ENCODE measurements around the gene MME. TPM values are rescaled to one million over a fixed set of nuclear protein-coding genes. Genes with fewer than 3 reads are reported as not detected.

Gene MME
- total RNA-seq, 1 experiment from 2014 or later: 0.52 TPM

DNA sequence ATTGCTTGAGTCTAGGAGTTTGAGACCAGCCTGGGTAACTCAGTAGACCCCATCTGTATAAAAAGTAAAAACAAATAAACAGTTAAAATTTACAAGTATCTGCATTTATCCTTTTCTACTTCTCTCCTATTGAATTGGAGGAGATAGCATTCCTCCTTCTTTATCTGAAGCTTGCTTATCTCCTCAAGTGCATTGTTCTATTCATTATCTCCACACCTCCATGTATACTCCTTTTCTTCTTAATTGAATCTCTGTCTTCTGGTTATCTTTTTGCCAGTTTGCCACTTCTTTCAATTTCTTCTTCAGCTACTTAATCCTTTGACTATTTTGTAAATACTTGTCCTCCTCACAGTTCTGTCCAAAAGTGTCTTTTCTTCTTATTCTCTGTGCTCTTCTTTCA is 124.7 kb downstream of the MME start:
- no TSS peak for BruUV-seq (replicated peaks)
- Mint-ChIP-seq H3K27ac (ENCODE audit: unreplicated experiment) (no peak overlapping the region), H3K9me3 (ENCODE audit: unreplicated experiment) (no peaks in the 10 kb centered on the region), H3K4me1 (ENCODE audit: low read depth, unreplicated experiment) (no peaks in the 10 kb centered on the region), H3K27me3 (ENCODE audit: insufficient read depth, unreplicated experiment) (peaks cover 3% of the 10 kb centered on the region), H3K36me3 (ENCODE audit: insufficient read depth, unreplicated experiment) (no peaks in the 10 kb centered on the region), H3K4me3 (ENCODE audit: unreplicated experiment) (no peak overlapping the region)
- H3K36me3 ChIP-seq (ENCODE audit: control insufficient read depth, insufficient read depth, low read length): no peaks in the 10 kb centered on the region
- TF ChIP-seq, protein P1, sequence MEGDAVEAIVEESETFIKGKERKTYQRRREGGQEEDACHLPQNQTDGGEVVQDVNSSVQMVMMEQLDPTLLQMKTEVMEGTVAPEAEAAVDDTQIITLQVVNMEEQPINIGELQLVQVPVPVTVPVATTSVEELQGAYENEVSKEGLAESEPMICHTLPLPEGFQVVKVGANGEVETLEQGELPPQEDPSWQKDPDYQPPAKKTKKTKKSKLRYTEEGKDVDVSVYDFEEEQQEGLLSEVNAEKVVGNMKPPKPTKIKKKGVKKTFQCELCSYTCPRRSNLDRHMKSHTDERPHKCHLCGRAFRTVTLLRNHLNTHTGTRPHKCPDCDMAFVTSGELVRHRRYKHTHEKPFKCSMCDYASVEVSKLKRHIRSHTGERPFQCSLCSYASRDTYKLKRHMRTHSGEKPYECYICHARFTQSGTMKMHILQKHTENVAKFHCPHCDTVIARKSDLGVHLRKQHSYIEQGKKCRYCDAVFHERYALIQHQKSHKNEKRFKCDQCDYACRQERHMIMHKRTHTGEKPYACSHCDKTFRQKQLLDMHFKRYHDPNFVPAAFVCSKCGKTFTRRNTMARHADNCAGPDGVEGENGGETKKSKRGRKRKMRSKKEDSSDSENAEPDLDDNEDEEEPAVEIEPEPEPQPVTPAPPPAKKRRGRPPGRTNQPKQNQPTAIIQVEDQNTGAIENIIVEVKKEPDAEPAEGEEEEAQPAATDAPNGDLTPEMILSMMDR (IDR thresholded peaks at IDR 0.05; ENCODE audit: insufficient read depth in 1 of 2, low read depth in 1 of 2, low read length in 1 of 2, severe bottlenecking in 1 of 2, unreplicated experiment in 1 of 2): no peak
- ChIA-PET POLR2A (no interaction called here), CTCF (no interaction called here)
- no peaks in the 10 kb centered on the region for H3K9me3 ChIP-seq
- no peak overlapping the region for H3K4me3 ChIP-seq (ENCODE audit: low read depth, low read length)
- H3K4me1 ChIP-seq: no peaks in the 10 kb centered on the region
- no peak for DNase-seq
- H3K27me3 ChIP-seq (replicated peaks; ENCODE audit: control insufficient read depth, insufficient read depth, low read length): no peaks in the 10 kb centered on the region
- intact Hi-C loops (cut with micrococcal nuclease; ENCODE audit: unreplicated experiment): no loop called here

DNA sequence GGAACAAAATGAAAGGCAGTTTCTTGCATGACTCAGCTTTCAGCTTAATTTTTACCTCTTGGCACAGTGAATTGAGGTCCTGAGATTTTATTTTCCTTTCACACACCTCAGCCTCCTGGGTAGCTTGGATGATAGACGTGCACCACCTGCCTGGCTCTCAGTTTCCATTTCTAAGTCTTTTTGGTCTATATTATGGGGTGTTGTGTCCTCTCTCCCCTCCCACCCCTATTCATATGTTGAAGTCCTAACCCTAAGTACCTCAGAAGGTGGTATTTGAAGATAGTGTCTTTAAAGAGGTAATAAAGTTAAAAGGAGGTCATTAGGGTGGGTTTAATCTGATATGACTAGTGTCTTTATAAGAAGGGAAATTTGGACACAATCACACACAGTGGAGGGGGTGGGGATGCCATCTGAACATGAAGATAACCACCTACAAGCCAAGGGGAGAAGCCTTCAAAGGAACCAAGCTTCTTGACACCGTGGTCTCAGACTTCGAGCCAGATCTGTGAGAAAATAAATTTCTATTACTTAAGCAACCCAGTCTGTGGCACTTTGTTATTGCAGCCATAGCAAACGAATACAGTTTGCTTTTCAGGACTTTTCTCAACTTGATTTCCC is 128.2 kb downstream of the MME start:
- H3K9me3 Mint-ChIP-seq (ENCODE audit: unreplicated experiment): no peaks in the 10 kb centered on the region
- POLR2A ChIA-PET: no interaction called here

DNA sequence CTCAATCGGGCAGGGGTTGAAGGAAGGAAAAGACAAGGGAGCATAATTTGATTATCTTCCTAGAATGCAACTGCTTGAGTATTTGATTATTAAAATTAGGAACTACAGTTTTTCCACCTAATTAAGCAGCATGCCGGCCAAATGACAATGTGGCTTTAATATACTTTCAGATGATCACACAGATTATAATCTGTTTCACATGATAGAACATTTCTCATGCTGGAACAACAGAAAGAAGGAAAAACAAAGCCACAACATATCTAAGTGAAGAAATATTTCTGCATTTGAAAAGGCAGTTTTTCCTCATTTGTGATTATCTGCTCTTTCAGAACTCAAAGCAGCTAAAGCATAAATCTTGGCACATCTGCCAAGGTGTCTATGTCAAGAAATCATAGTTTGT is 130.6 kb downstream of the MME start:
- DNase-seq: no peak
- CTCF ChIA-PET: no interaction called here
- no TSS peak for BruUV-seq (replicated peaks)
- H3K9me3 Mint-ChIP-seq (ENCODE audit: unreplicated experiment): no peaks in the 10 kb centered on the region
- H3K36me3 Mint-ChIP-seq (ENCODE audit: insufficient read depth, unreplicated experiment): no peaks in the 10 kb centered on the region
- TF ChIP-seq, protein P1 (IDR thresholded peaks at IDR 0.05; ENCODE audit: insufficient read depth in 1 of 2, low read depth in 1 of 2, low read length in 1 of 2, severe bottlenecking in 1 of 2, unreplicated experiment in 1 of 2): no peak
- no peaks in the 10 kb centered on the region for H3K4me1 ChIP-seq
- intact Hi-C loops (cut with micrococcal nuclease; ENCODE audit: unreplicated experiment): no loop called here
- no peaks in the 10 kb centered on the region for H3K27me3 Mint-ChIP-seq (ENCODE audit: insufficient read depth, unreplicated experiment)
- no peak overlapping the region for H3K4me3 ChIP-seq (ENCODE audit: low read depth, low read length)
- POLR2A ChIA-PET: no interaction called here
- no peaks in the 10 kb centered on the region for H3K27me3 ChIP-seq (replicated peaks; ENCODE audit: control insufficient read depth, insufficient read depth, low read length)
- H3K4me3 Mint-ChIP-seq (ENCODE audit: unreplicated experiment): no peak overlapping the region
- no peaks in the 10 kb centered on the region for H3K4me1 Mint-ChIP-seq (ENCODE audit: low read depth, unreplicated experiment)
- no peak overlapping the region for H3K27ac Mint-ChIP-seq (ENCODE audit: unreplicated experiment)
- H3K9me3 ChIP-seq: no peaks in the 10 kb centered on the region
- no peaks in the 10 kb centered on the region for H3K36me3 ChIP-seq (ENCODE audit: control insufficient read depth, insufficient read depth, low read length)

More for the DNA sequence above, 128.2 kb downstream of the MME start:
- intact Hi-C loops (cut with micrococcal nuclease; ENCODE audit: unreplicated experiment): no loop called here
- Histone ChIP-seq H3K4me1 (no peaks in the 10 kb centered on the region), H3K4me3 (ENCODE audit: low read depth, low read length) (no peak overlapping the region), H3K9me3 (no peaks in the 10 kb centered on the region), H3K27me3 (replicated peaks; ENCODE audit: control insufficient read depth, insufficient read depth, low read length) (no peaks in the 10 kb centered on the region), H3K36me3 (ENCODE audit: control insufficient read depth, insufficient read depth, low read length) (no peaks in the 10 kb centered on the region)
- H3K4me1 Mint-ChIP-seq (ENCODE audit: low read depth, unreplicated experiment): no peaks in the 10 kb centered on the region
- no peaks in the 10 kb centered on the region for H3K36me3 Mint-ChIP-seq (ENCODE audit: insufficient read depth, unreplicated experiment)
- H3K4me3 Mint-ChIP-seq (ENCODE audit: unreplicated experiment): no peak overlapping the region
- no peak for DNase-seq
- TF ChIP-seq, protein P1 (IDR thresholded peaks at IDR 0.05; ENCODE audit: insufficient read depth in 1 of 2, low read depth in 1 of 2, low read length in 1 of 2, severe bottlenecking in 1 of 2, unreplicated experiment in 1 of 2): no peak
- no peak overlapping the region for H3K27ac Mint-ChIP-seq (ENCODE audit: unreplicated experiment)
- no peaks in the 10 kb centered on the region for H3K27me3 Mint-ChIP-seq (ENCODE audit: insufficient read depth, unreplicated experiment)
- BruUV-seq (replicated peaks): no TSS peak
- CTCF ChIA-PET: no interaction called here

Data from Caco-2 (cell line).